Coronary artery (tissue), 2 donors: ENCODE data around the gene UBR4.

Experiments used
- DNase-seq: peaks from one replicate; pipeline ENCODE4 v3.0.0-alpha.2; 2017; ENCODE audit warnings: low spot score
- H3K27ac ChIP-seq, 2 donors: fragments of 200-600 bp; sonication (generic); one replicate each; pipeline ENCODE4 v1.5.1; 2016 to 2019
- H3K4me3 ChIP-seq: fragments of 200-600 bp; sonication (generic); 2 replicates; pipeline ENCODE4 v1.5.1; 2016; ENCODE audit warnings: mild to moderate bottlenecking, moderate library complexity
- CTCF ChIP-seq: fragments of 200-600 bp; sonication (generic); IDR thresholded peaks from one replicate; pipeline ENCODE4 v1.5.1; 2019; ENCODE audit warnings: antibody characterized with exemption

The UBR4 gene

GRCh38 chr1:19177811-19178210 lies 32.3 kb downstream of the UBR4 start:
- Histone ChIP-seq H3K4me3 (no peak overlapping the region), H3K27ac (no peak overlapping the region)
- no peak for DNase-seq
- TF ChIP-seq CTCF, result no peak

DNA sequence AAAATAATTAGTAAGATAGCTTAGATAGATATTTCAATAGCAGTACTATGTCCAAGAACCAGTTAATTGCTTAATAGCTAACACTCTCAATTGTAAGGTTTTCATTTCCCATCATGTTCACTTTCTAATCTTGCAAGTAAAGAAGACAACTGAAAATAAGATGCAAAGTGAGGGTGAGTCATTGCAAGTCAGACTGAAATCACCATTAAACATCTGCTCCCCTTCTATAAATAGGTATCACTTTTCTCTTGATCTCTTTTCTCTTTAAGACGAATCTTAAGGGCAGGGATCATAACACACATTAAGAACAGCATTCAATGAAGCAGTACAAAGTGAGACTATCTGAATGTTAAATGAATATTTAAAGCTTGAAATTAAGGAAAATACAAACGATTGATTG lies 40.4 kb downstream of the UBR4 start:
- DNase-seq, result no peak

GRCh38 chr1:19167140-19167539 lies 42.9 kb downstream of the UBR4 start:
- no peak overlapping the region for H3K27ac ChIP-seq
- H3K4me3 ChIP-seq, result no peak overlapping the region
- TF ChIP-seq CTCF, result no peak
- DNase-seq, result no peak

More for the DNA sequence above, 40.4 kb downstream of the UBR4 start:
- TF ChIP-seq CTCF, result no peak
- Histone ChIP-seq H3K4me3 (no peak overlapping the region), H3K27ac (no peak overlapping the region)

GRCh38 chr1:19166066-19166465 lies 44.0 kb downstream of the UBR4 start:
- no peak for TF ChIP-seq CTCF
- Histone ChIP-seq H3K27ac (no peak overlapping the region), H3K4me3 (no peak overlapping the region)
- DNase-seq, result no peak

DNA sequence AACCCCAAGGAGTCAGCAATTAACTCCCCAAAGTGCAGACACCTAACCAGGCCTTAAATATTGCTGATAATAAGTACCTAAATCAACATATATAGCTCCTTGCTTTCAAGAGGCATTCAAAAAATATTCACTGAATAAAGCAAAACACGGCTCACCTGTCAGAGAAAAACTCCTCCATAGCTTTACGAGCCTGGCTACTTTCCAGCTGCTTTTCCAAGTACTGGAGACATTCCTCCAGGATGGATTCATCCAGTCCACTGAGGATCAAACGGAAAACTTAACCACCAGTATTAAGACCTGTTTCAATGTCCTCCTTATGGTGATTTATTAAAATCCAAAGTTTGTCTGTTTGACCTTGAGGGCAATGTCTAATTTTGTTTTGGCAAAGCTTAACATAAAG lies 44.6 kb downstream of the UBR4 start:
- H3K27ac ChIP-seq, result no peak overlapping the region
- TF ChIP-seq CTCF, result no peak
- no peak overlapping the region for H3K4me3 ChIP-seq
- DNase-seq, result no peak

DNA sequence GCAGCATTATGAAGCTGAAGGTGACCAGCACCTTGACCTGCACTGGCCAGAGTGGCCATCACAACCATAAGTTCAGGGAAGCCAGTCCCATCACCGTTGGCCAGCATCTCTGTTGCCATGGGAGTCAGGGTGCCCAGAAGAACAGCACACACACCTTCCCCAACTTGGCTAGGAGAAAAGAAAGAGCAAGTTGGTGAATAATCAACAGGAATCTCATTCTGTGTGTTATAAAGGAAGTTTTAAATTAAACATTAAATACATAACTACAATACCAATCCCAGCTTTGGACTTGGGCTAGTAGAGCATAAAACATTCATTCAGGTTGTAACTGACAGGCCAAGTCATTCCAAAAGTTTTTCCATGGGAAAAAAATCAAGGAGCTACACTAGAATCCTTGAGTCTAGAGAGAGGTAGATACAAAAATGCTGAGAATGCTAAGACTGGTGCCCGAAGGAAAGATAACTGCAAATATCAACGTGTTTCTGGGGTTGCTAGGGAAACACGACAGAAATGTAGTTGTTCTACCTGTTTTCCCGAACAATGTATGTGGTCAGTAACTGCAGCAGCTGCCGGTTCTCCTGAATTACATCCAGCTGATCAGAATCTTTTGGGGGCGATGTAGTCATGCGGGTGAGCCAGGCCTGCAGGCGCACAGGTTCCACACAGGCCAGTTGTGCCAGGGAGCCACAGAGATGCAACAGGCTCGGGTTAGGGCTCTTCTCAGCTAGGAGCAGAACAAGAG lies 45.6 kb downstream of the UBR4 start:
- Histone ChIP-seq H3K27ac (peak overlapping the region in 1 of 2 donors; percentile 77), H3K4me3 (no peak overlapping the region)
- no peak for TF ChIP-seq CTCF
- no peak for DNase-seq

DNA sequence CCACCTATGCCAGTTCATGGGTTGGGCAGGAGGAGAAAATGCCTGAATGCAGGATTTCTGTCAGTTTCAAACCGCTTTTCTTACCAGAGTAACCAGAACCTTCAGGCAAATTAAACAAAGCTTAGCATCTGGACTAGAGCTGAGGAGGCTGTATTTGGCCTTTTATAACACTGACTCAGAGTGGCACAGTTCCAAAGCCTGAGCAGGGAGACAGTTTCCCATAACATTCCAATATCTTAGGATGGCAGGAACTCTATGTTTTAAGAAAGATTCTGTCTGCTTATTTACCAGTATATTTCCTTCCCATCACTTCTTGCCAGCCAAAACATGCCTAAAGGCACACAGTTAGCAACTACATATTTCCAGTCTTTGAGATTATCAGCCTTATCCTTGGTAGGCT lies 46.8 kb downstream of the UBR4 start:
- no peak for TF ChIP-seq CTCF
- Histone ChIP-seq H3K27ac (peak overlapping the region in 1 of 2 donors; percentile 77), H3K4me3 (no peak overlapping the region)
- DNase-seq, result no peak
